Uterus (tissue), 2 donors: ENCODE measurements around the gene UBR4.

ENCODE experiments used
- POLR2A ChIP-seq, 2 donors: fragments of 450-650 bp; IDR thresholded peaks; one replicate each; pipeline ENCODE4 v1.6.1; 2016; ENCODE audit warnings: antibody characterized with exemption in 2 of 2, mild to moderate bottlenecking in 1 of 2, moderate library complexity in 1 of 2
- TF ChIP-seq, protein P1 (sequence below), 4 experiments: fragments of 200-600 bp in 2 of 4; fragments of 450-650 bp in 2 of 4; sonication (generic) in 2 of 4; IDR thresholded peaks; one replicate each; pipeline ENCODE4 v1.5.1; 2016 to 2019; ENCODE audit warnings: antibody characterized with exemption in 4 of 4, mild to moderate bottlenecking in 2 of 4, moderate library complexity in 1 of 4

GRCh38 chr1:19149736-19150135, 60.3 kb downstream of the UBR4 start:
- TF ChIP-seq POLR2A (IDR thresholded peaks at IDR 0.05) = no peak
- TF ChIP-seq, protein P1, sequence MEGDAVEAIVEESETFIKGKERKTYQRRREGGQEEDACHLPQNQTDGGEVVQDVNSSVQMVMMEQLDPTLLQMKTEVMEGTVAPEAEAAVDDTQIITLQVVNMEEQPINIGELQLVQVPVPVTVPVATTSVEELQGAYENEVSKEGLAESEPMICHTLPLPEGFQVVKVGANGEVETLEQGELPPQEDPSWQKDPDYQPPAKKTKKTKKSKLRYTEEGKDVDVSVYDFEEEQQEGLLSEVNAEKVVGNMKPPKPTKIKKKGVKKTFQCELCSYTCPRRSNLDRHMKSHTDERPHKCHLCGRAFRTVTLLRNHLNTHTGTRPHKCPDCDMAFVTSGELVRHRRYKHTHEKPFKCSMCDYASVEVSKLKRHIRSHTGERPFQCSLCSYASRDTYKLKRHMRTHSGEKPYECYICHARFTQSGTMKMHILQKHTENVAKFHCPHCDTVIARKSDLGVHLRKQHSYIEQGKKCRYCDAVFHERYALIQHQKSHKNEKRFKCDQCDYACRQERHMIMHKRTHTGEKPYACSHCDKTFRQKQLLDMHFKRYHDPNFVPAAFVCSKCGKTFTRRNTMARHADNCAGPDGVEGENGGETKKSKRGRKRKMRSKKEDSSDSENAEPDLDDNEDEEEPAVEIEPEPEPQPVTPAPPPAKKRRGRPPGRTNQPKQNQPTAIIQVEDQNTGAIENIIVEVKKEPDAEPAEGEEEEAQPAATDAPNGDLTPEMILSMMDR (IDR thresholded peaks at IDR 0.05) = no peak
